ENCODE results near the gene TRIO.

GRCh38 chr5:14107536-14107935 is 35.6 kb upstream of the TRIO start:
- TF ChIP-seq TAF1 (IDR thresholded peaks at IDR 0.05; ENCODE audit: borderline replicate concordance, insufficient read depth, low read length), result no peak
- no peak for TF ChIP-seq POLR2AphosphoS5 (IDR thresholded peaks at IDR 0.05; ENCODE audit: low read depth, low read length)

All from PFSK-1 (cell line).